ENCODE measurements around the gene UPF3A.

UPF3A gene

DNA sequence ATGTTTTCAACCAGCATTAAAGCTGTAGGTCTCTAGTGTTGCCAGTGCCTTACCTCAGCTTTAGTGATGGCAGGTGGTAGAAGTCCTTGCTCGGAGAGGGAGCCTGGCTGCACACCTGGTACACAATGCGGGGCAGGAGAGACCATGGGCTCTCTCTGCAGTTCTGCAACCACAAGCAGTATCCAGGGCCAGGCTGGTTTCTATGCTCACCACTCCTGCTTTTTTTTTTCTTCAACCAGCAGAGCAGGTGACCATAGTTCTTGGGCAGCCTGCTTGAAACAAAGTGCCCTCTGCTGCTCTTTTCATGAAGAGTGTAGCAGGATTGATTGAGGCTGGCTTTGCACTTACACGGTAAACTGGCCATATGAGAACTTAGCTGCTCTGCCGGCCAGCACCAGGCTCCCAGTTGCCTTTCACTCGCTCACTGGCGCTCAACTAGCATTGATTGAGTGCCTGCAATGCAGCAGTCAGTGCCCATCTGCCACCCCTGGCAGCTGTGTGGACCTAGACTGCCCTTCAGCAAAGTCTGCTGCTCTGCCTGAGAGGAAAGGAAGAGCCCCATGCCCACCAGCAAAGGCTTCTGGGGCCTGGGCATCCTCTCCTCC lies 28.5 kb downstream of the UPF3A start:
- TF ChIP-seq ARNTL (CRISPR knock-in tag; IDR thresholded peaks at IDR 0.05; ENCODE audit: borderline replicate concordance, low read depth) (no peak), BACH2 (CRISPR knock-in tag; IDR thresholded peaks at IDR 0.05; ENCODE audit: borderline replicate concordance) (no peak)
- no peak for ATAC-seq

DNA sequence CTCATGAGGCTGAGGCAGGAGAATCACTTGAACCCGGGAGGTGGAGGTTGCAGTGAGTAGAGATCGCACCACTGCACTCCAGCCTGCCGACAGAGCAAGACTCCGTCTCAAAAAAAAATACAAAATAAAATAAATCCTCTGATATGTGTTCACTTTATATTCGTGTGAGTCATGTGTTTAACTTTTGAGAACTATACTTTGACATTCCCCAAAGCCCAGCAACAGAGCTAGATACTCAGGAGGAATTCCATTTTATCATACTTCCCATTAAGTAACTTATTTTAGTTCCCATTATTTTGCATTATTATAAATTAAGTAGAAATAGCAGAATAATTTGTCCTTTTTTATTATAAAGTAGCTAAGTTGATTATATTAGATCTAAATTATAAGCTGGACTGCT lies 29.6 kb downstream of the UPF3A start:
- TF ChIP-seq ZNF565 (CRISPR knock-in tag; conservative IDR thresholded peaks at IDR 0.05; ENCODE audit: low read depth), result no peak
- TF ChIP-seq ZNF8 (CRISPR knock-in tag; IDR thresholded peaks at IDR 0.05), result no peak
- no peak for TF ChIP-seq CSDC2 (CRISPR knock-in tag; IDR thresholded peaks at IDR 0.05)
- TF ChIP-seq, protein P1, sequence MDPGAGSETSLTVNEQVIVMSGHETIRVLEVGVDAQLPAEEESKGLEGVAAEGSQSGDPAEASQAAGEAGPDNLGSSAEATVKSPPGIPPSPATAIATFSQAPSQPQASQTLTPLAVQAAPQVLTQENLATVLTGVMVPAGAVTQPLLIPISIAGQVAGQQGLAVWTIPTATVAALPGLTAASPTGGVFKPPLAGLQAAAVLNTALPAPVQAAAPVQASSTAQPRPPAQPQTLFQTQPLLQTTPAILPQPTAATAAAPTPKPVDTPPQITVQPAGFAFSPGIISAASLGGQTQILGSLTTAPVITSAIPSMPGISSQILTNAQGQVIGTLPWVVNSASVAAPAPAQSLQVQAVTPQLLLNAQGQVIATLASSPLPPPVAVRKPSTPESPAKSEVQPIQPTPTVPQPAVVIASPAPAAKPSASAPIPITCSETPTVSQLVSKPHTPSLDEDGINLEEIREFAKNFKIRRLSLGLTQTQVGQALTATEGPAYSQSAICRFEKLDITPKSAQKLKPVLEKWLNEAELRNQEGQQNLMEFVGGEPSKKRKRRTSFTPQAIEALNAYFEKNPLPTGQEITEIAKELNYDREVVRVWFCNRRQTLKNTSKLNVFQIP (CRISPR knock-in tag; IDR thresholded peaks at IDR 0.05; ENCODE audit: borderline replicate concordance, low read depth), result no peak
- TF ChIP-seq OSR1 (CRISPR knock-in tag; IDR thresholded peaks at IDR 0.05), result no peak
- TF ChIP-seq RARB (CRISPR knock-in tag; IDR thresholded peaks at IDR 0.05), result no peak
- TF ChIP-seq SNAI2 (CRISPR knock-in tag; IDR thresholded peaks at IDR 0.05), result no peak
- no peak for TF ChIP-seq ISL1 (CRISPR knock-in tag; IDR thresholded peaks at IDR 0.05)
- TF ChIP-seq ARNTL (CRISPR knock-in tag; IDR thresholded peaks at IDR 0.05; ENCODE audit: borderline replicate concordance, low read depth), result no peak
- no peak for TF ChIP-seq ZNF70 (CRISPR knock-in tag; IDR thresholded peaks at IDR 0.05)
- no peak for TF ChIP-seq ZC3H10 (CRISPR knock-in tag; IDR thresholded peaks at IDR 0.05)
- no peak for TF ChIP-seq GLIS3 (CRISPR knock-in tag; IDR thresholded peaks at IDR 0.05)
- no peak for TF ChIP-seq TCF4 (CRISPR knock-in tag; IDR thresholded peaks at IDR 0.05; ENCODE audit: borderline replicate concordance)
- TF ChIP-seq, protein P2, sequence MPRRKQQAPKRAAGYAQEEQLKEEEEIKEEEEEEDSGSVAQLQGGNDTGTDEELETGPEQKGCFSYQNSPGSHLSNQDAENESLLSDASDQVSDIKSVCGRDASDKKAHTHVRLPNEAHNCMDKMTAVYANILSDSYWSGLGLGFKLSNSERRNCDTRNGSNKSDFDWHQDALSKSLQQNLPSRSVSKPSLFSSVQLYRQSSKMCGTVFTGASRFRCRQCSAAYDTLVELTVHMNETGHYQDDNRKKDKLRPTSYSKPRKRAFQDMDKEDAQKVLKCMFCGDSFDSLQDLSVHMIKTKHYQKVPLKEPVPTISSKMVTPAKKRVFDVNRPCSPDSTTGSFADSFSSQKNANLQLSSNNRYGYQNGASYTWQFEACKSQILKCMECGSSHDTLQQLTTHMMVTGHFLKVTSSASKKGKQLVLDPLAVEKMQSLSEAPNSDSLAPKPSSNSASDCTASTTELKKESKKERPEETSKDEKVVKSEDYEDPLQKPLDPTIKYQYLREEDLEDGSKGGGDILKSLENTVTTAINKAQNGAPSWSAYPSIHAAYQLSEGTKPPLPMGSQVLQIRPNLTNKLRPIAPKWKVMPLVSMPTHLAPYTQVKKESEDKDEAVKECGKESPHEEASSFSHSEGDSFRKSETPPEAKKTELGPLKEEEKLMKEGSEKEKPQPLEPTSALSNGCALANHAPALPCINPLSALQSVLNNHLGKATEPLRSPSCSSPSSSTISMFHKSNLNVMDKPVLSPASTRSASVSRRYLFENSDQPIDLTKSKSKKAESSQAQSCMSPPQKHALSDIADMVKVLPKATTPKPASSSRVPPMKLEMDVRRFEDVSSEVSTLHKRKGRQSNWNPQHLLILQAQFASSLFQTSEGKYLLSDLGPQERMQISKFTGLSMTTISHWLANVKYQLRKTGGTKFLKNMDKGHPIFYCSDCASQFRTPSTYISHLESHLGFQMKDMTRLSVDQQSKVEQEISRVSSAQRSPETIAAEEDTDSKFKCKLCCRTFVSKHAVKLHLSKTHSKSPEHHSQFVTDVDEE (CRISPR knock-in tag; IDR thresholded peaks at IDR 0.05), result no peak
- no peak for TF ChIP-seq ESRRG (CRISPR knock-in tag; IDR thresholded peaks at IDR 0.05)
- TF ChIP-seq ZFP3 (CRISPR knock-in tag; IDR thresholded peaks at IDR 0.05), result no peak
- no peak for ATAC-seq

DNA sequence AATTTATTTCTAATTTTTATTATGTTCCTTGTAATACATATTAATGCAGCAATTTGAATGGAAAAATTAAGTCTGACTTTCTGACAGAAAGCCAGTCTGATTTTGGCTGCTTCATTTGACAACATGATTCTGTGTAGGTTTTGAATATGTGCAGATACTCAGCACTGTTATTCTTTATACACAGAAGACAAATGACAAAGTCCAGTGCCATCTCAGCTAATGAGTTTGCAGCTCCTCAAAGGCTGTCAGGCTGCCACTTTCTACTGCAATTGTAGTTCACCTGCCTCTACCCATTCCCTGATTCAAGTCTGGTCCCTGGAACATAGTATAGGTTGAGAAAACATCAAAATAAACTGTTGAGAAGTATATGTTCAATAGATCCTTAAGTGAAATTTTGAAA lies 30.0 kb downstream of the UPF3A start:
- ATAC-seq, result no peak
- TF ChIP-seq, protein P3, sequence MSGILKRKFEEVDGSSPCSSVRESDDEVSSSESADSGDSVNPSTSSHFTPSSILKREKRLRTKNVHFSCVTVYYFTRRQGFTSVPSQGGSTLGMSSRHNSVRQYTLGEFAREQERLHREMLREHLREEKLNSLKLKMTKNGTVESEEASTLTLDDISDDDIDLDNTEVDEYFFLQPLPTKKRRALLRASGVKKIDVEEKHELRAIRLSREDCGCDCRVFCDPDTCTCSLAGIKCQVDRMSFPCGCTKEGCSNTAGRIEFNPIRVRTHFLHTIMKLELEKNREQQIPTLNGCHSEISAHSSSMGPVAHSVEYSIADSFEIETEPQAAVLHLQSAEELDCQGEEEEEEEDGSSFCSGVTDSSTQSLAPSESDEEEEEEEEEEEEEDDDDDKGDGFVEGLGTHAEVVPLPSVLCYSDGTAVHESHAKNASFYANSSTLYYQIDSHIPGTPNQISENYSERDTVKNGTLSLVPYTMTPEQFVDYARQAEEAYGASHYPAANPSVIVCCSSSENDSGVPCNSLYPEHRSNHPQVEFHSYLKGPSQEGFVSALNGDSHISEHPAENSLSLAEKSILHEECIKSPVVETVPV (CRISPR knock-in tag; IDR thresholded peaks at IDR 0.05), result no peak
- no peak for TF ChIP-seq ZNF565 (CRISPR knock-in tag; conservative IDR thresholded peaks at IDR 0.05; ENCODE audit: low read depth)
- TF ChIP-seq RARB (CRISPR knock-in tag; IDR thresholded peaks at IDR 0.05), result no peak
- TF ChIP-seq BACH2 (CRISPR knock-in tag; IDR thresholded peaks at IDR 0.05; ENCODE audit: borderline replicate concordance), result no peak
- TF ChIP-seq TOX (CRISPR knock-in tag; IDR thresholded peaks at IDR 0.05; ENCODE audit: borderline replicate concordance), result no peak

DNA sequence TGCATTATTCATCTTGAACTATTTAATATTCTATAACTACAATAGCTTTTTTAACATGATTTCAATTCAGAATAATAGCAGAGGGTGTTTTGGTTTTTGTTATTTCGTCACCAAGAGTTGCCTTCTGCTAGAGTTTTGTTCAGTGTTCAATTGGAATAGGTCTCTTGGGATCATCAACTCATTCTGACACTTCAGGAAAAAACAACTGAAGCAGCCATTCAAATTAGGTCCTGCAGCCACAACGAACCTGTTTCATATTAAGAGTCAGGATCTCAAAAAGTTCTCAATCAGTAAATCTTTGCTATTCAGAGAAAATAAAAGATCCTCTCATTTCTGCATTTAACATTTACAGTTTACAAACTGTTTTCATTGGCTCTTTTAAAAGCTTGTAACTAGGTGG lies 30.5 kb downstream of the UPF3A start:
- TF ChIP-seq ESRRG (CRISPR knock-in tag; IDR thresholded peaks at IDR 0.05), result no peak
- TF ChIP-seq OSR1 (CRISPR knock-in tag; IDR thresholded peaks at IDR 0.05), result no peak
- TF ChIP-seq SNAI2 (CRISPR knock-in tag; IDR thresholded peaks at IDR 0.05), result no peak
- TF ChIP-seq ZC3H10 (CRISPR knock-in tag; IDR thresholded peaks at IDR 0.05), result no peak
- TF ChIP-seq ZNF565 (CRISPR knock-in tag; conservative IDR thresholded peaks at IDR 0.05; ENCODE audit: low read depth), result no peak
- TF ChIP-seq, protein P4, sequence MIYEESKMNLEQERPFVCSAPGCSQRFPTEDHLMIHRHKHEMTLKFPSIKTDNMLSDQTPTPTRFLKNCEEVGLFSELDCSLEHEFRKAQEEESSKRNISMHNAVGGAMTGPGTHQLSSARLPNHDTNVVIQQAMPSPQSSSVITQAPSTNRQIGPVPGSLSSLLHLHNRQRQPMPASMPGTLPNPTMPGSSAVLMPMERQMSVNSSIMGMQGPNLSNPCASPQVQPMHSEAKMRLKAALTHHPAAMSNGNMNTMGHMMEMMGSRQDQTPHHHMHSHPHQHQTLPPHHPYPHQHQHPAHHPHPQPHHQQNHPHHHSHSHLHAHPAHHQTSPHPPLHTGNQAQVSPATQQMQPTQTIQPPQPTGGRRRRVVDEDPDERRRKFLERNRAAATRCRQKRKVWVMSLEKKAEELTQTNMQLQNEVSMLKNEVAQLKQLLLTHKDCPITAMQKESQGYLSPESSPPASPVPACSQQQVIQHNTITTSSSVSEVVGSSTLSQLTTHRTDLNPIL (CRISPR knock-in tag; IDR thresholded peaks at IDR 0.05; ENCODE audit: low read depth), result no peak
- TF ChIP-seq, protein P1 (CRISPR knock-in tag; IDR thresholded peaks at IDR 0.05; ENCODE audit: borderline replicate concordance, low read depth), result no peak
- TF ChIP-seq ZNF70 (CRISPR knock-in tag; IDR thresholded peaks at IDR 0.05), result no peak
- no peak for TF ChIP-seq ZFP3 (CRISPR knock-in tag; IDR thresholded peaks at IDR 0.05)
- TF ChIP-seq ZNF8 (CRISPR knock-in tag; IDR thresholded peaks at IDR 0.05), result no peak
- TF ChIP-seq, protein P5, sequence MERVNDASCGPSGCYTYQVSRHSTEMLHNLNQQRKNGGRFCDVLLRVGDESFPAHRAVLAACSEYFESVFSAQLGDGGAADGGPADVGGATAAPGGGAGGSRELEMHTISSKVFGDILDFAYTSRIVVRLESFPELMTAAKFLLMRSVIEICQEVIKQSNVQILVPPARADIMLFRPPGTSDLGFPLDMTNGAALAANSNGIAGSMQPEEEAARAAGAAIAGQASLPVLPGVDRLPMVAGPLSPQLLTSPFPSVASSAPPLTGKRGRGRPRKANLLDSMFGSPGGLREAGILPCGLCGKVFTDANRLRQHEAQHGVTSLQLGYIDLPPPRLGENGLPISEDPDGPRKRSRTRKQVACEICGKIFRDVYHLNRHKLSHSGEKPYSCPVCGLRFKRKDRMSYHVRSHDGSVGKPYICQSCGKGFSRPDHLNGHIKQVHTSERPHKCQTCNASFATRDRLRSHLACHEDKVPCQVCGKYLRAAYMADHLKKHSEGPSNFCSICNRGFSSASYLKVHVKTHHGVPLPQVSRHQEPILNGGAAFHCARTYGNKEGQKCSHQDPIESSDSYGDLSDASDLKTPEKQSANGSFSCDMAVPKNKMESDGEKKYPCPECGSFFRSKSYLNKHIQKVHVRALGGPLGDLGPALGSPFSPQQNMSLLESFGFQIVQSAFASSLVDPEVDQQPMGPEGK (CRISPR knock-in tag; IDR thresholded peaks at IDR 0.05; ENCODE audit: borderline replicate concordance), result no peak
- TF ChIP-seq PPARA (CRISPR knock-in tag; IDR thresholded peaks at IDR 0.05; ENCODE audit: borderline replicate concordance), result no peak
- TF ChIP-seq ARNTL (CRISPR knock-in tag; IDR thresholded peaks at IDR 0.05; ENCODE audit: borderline replicate concordance, low read depth), result no peak
- TF ChIP-seq TCF4 (CRISPR knock-in tag; IDR thresholded peaks at IDR 0.05; ENCODE audit: borderline replicate concordance), result no peak
- no peak for TF ChIP-seq GLIS3 (CRISPR knock-in tag; IDR thresholded peaks at IDR 0.05)
- no peak for ATAC-seq

Measured in SK-N-SH treated with all-trans-retinoic acid at 6 μM for 48 hours (cell line).